Measurements from ENCODE around the gene AGT.
"Not testable (repeated sequence)": the region's sequence is repeated elsewhere in the genome, so short reads cannot be mapped to it uniquely, and the experiment has no call there.

Gene AGT

GRCh38 chr1:230707732-230708630 lies 5.9 kb downstream of the AGT start:
- no peak for DNase-seq (ENCODE audit: low read depth in 2 of 2)

DNA sequence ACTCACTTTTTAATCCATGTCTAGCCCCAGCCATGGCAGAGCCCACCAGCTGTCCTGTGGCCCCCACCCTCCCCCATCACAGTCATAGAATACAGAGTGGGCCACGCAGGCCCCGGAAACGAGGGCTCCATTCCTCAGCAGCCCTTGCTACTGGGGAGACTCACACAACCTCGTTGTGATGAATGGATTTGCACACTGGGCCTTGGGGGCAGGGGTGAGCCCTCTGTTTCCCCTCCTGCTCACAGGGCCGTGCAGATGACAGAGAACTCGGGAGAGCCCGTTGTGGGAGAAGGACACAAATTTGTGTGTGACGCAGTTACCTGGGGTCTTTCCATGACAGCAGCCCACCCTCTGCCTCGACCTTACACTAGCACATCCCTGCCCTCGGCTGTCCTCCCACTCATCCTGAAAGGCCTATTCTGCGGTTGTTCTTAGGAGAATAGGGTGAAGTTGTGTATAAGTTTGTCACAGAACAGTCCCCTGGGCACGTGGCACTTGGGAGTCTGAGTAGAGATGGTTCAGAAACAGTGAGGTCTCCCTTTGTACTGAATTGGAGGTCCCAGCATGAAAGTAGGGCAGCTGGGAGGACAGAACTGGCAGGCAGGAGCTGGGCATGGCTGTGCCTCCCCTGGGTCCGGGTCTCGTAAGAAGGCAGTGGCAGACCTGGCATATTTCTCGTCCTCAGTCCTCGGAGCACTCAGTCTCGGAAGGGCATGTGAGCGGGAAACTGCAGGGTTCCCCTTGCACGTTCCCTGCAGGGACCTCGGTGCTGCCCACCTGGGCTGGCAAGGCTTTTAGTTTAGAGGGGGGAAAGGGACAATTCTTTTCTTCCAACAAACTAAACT lies 6.8 kb downstream of the AGT start:
- DNase-seq (ENCODE audit: low read depth in 2 of 2), result no peak

- no peak for DNase-seq (ENCODE audit: low read depth in 2 of 2)
Measured at GRCh38 chr1:230706020-230706699, 7.8 kb downstream of the AGT start.

GRCh38 chr1:230705289-230706019 lies 8.5 kb downstream of the AGT start:
- no peak for DNase-seq (ENCODE audit: low read depth in 2 of 2)

DNA sequence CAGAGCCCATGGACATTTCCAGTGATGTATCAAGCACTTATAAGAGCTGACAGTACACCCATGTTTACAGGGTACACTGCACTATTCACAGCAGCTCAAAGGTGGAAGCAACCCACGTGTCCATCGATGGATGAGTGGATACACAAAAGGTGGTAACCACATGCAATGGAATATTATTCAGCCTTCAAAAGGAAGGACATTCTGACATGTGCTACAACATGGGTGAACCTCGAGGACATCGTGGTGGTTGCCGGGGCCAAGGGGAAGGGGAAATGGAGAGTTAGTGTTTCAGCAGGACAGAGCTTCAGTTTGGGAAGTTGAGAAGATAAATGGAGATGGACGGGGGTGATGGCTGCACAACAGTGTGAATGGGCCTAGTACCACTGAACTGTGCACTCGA lies 9.1 kb downstream of the AGT start:
- no peak for DNase-seq (ENCODE audit: low read depth in 2 of 2)

GRCh38 chr1:230703679-230704385 lies 10.1 kb downstream of the AGT start:
- no peak for DNase-seq (ENCODE audit: low read depth in 2 of 2)

GRCh38 chr1:230702934-230703678 lies 10.8 kb downstream of the AGT start:
- DNase-seq (ENCODE audit: low read depth in 2 of 2), result no peak

DNA sequence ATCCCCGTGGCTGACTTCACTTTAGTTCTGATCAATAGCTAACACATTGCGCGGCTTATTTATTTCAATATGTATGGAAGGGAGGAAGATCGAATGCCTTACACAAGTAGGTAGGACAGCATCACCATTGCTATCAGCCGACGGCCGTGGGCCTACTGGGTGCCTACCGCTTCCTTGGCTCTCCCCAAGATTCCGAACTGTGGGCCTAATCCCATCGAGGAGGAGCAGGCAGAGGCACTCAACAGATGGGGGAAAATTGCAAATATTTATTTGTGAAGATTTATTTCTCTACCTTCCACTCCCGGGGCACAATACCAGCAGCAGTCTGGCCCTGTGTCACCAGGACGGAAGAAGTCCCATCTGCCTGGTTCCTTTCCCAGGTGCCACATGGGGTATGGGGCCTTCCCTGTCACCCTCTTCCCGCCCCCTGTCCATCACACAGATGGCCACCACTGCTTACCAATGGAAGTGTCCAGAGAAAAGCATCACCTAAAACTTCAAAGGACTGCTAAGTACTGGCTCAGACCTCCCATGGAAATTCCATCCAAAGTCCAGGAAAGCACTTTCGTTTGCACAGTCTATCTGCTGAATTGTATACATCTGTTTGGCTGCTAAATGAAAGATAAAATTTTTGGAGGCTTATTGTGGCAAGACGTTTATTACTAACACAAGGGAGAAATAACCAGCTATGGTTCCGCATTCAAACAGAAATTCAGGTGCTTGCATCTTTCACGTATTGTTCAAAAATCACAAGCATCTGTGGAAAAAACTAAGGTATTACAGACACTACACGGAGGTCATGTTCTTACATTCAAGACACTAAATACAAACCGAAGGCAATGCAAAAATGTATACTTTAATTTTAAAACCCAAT lies 11.8 kb downstream of the AGT start:
- DNase-seq (ENCODE audit: low read depth in 2 of 2), result no peak

DNA sequence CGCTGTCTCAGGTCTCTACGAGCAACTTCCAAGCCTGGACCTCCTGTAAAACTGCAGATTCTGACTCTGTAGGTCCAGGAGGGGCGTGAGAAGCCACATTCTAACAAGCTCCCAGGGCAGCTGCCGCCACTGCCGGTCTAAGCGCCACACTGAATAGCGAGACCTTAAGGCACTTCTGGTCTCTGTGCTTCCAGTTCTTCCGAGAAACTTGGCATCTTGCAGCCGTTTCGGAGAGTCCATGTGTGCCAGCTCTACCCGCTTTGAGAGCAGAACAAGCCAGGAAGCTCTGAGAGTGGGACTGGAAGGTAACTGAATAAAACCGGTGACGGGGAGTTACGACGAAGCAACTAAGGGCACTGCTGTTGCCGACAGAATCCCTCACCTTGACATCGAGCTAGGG lies 12.5 kb downstream of the AGT start:
- no peak for DNase-seq (ENCODE audit: low read depth in 2 of 2)

DNA sequence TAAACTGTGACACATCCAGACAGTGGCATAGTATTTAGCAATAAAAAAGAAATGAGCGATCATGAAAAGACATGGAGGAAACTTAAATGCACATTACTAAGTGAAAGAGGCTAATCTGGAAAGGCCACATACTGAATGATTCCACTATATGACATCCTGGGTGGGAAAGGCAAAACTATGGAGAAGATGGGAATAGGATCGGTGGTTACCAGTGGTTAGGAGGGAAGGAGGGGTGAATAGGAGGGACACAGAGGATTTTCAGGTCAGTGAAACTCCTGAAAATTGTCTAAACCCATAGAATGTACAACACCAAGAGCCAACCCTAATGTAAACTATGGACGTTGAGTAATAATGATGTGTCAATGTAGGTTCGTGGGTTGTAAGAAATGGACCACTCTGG lies 13.8 kb downstream of the AGT start:
- DNase-seq (ENCODE audit: low read depth in 2 of 2), result no peak

DNA sequence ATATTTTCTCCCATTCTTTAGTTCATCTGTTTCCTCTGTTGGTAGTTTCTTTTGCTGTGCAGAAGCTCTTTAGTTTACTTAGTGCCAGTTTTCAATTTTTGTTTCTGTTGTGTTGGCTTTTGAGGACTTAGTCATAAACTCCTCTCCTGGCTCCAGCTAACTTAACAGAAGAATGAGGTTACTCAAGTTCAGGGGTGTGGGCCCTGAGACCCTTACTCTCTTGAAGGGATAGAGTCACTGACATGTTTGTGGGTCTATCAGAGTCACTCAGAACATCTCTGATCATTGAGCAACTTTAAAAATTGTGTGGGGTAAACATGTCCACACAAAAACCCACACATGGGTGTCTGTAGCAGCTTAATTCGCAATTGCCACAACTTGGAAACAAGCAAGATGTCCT lies 14.2 kb downstream of the AGT start:
- no peak for DNase-seq (ENCODE audit: low read depth in 2 of 2)

GRCh38 chr1:230698964-230699363 lies 15.0 kb downstream of the AGT start:
- not testable (repeated sequence) for DNase-seq (ENCODE audit: low read depth in 2 of 2)

- no peak for DNase-seq (ENCODE audit: low read depth in 2 of 2)
Measured at GRCh38 chr1:230698130-230698529, 15.8 kb downstream of the AGT start.

DNA sequence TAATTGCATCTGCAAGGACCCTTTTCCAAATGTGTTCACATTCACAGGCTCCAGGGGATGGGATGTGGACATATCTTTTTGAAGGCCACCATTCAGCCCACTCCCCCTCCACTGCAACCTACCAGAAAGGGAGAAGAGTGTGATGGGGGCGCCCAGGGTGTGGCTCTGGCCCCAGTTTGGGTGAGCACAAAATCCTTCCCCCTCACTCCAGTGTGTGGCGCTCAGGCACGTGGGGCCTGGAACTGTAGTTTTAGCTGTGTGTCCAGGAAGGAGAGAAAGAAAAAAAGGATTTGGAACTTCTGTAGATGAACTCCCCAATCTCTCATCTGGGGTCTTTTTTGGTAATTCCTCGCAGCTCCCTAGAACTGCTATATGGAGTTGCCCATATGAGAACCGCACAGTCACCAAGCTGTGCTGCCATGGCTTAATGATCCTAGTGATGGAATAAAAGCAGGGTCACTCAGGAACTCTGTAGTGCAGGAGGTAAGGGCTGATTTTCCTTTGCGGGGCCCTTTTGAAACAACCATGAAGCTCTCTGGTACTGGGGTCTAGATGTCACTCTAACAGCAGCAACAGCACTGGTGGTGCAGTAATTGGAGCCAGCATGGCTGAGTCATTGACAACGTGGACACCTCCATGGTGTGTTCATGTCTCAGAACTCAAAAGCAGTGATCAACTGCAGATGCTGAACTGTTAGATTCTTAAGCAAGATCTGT lies 17.0 kb downstream of the AGT start:
- no peak for DNase-seq (ENCODE audit: low read depth in 2 of 2)

DNA sequence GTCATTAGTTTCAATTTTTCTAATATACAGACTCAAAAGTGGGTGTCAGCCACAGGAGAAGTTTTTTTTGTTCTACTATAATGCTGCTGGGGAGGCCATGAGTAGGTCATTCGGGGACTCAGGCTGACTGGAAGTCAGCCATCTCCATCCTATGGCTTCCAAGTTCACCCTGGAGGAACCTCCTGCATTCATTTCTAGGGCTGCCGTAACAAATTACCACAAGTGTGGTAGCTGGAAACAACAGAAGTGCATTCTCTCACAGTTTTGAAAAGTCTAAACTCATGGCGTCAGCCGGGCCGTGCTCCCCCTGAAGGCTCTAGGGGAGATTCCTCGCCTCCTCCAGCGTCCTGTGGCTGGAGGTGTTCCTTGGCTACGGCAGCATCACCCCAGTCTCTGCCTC lies 17.7 kb downstream of the AGT start:
- DNase-seq (ENCODE audit: low read depth in 2 of 2), result no peak

DNA sequence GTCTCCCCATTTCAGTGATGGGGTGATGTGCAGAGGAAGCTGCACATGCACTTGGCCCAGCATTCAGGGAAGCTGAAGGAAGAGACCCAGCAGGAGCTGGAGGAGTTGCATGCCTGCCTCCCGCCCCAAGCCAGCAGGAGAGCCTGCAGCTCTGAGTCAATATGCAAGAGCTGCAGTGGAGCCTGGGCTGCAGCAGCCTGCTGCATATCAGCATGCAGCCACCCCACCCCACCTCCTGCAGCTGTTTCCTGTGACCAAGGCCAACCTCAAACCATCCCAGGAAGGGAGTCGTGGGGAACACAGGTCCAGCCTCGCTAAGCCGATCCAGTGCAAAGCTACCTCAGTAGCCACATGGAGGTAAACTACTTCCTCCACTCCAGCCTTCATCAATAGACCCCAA lies 18.9 kb downstream of the AGT start:
- DNase-seq (ENCODE audit: low read depth in 2 of 2), result no peak

GRCh38 chr1:230694464-230694863 lies 19.5 kb downstream of the AGT start:
- no peak for DNase-seq (ENCODE audit: low read depth in 2 of 2)

DNA sequence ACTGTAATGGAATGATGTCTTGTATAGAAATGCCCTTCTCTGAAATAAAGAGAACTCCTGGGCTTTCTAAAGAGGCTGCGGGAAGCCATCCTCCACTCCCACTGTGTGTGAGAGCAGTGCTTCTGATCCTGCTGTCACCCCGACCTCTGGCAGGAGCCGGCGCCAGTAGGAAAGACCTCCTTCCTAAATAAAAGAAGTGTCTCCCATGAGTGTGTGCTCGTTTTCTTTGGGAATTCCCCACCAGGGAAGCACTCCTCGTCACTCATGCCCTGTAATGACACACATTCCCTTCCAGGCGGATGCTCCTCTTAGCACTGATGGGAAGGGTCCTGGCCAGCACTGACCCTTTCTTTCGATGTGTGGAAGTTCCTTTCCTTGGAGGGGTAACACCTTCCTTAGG lies 20.1 kb downstream of the AGT start:
- no peak for DNase-seq (ENCODE audit: low read depth in 2 of 2)

GRCh38 chr1:230693221-230693620 lies 20.7 kb downstream of the AGT start:
- DNase-seq (ENCODE audit: low read depth in 2 of 2), result no peak
